PC-9 (cell line): ENCODE results near the gene ROBO2. TPM values are rescaled to one million over a fixed set of nuclear protein-coding genes. Genes with fewer than 3 reads are reported as not detected.

Source experiments
- BruUV-seq: library from RNA; stranded (reverse); fragments of 400-500 nt; replicated peaks from 2 replicates; lab custom pipeline; 2021; lab: Mats Ljungman, UMichigan
- CTCF ChIA-PET: fragments of 300-600 bp; sonication (Branson Sonifier 250); formaldehyde crosslinking; loops from one replicate; lab custom pipeline; 2022; ENCODE audit warnings: antibody characterized with exemption; lab: Charles Lee
- POLR2A ChIA-PET: fragments of 300-600 bp; sonication (Branson Sonifier 250); formaldehyde crosslinking; loops from one replicate; lab custom pipeline; 2022; ENCODE audit warnings: antibody characterized with exemption; ENCODE audit not compliant: unreplicated experiment; lab: Charles Lee
- DNase-seq, 2 experiments: peaks; one replicate each; pipeline versions ENCODE4 v3.0.0 to v3.0.0-alpha.2; 2015 to 2022; ENCODE audit warnings: mixed read lengths in 1 of 2
- H2AFZ ChIP-seq: fragments of 200-600 bp; sonication (generic); 2 replicates; pipeline ENCODE4 v1.8.1; 2017; ENCODE audit warnings: antibody characterized with exemption
- H3F3A ChIP-seq: fragments of 200-600 bp; sonication (generic); 2 replicates; pipeline ENCODE4 v1.8.1; 2017; ENCODE audit warnings: antibody characterized with exemption, mild to moderate bottlenecking, low read depth; ENCODE audit not compliant: insufficient read depth
- H3K27ac ChIP-seq: fragments of 200-600 bp; sonication (generic); 2 replicates; pipeline ENCODE4 v1.6.1; 2016; ENCODE audit warnings: mixed run types
- H3K27me3 ChIP-seq: fragments of 200-600 bp; sonication (generic); 2 replicates; pipeline ENCODE4 v1.6.1; 2016; ENCODE audit warnings: low read depth, mixed run types; ENCODE audit not compliant: insufficient read depth
- H3K36me3 ChIP-seq: fragments of 200-600 bp; sonication (generic); 2 replicates; pipeline ENCODE4 v1.6.1; 2016; ENCODE audit warnings: low read depth, mixed run types
- H3K4me1 ChIP-seq: fragments of 200-600 bp; sonication (generic); replicated peaks from 2 replicates; pipeline ENCODE4 v1.6.1; 2016; ENCODE audit warnings: mixed run types; ENCODE audit not compliant: insufficient read depth
- H3K4me2 ChIP-seq: fragments of 200-600 bp; sonication (generic); 2 replicates; pipeline ENCODE4 v1.6.1; 2017; ENCODE audit warnings: mixed run types
- H3K4me3 ChIP-seq: fragments of 200-600 bp; sonication (generic); 2 replicates; pipeline ENCODE4 v1.6.1; 2016; ENCODE audit warnings: mixed run types
- H3K79me2 ChIP-seq: fragments of 200-600 bp; sonication (generic); 2 replicates; pipeline ENCODE4 v1.6.1; 2017; ENCODE audit warnings: low read depth, mixed run types
- H3K9me2 ChIP-seq: fragments of 200-600 bp; sonication (generic); 2 replicates; pipeline ENCODE4 v1.8.1; 2017; ENCODE audit warnings: mild to moderate bottlenecking; ENCODE audit not compliant: insufficient read depth
- H3K9me3 ChIP-seq: fragments of 200-600 bp; sonication (generic); 2 replicates; pipeline ENCODE4 v1.8.1; 2016; ENCODE audit warnings: low read depth; ENCODE audit not compliant: insufficient read depth
- H4K20me1 ChIP-seq: fragments of 200-600 bp; sonication (generic); 2 replicates; pipeline ENCODE4 v1.8.1; 2017; ENCODE audit not compliant: insufficient read depth
- CTCF ChIP-seq: fragments of 200-600 bp; sonication (generic); conservative IDR thresholded peaks from 2 replicates; pipeline ENCODE4 v1.6.1; 2017; ENCODE audit warnings: mixed run types, antibody characterized with exemption, mild to moderate bottlenecking, moderate library complexity
- EZH2 ChIP-seq: fragments of 200-600 bp; sonication (generic); IDR thresholded peaks from 2 replicates; pipeline ENCODE4 v1.8.0; 2017; ENCODE audit warnings: antibody characterized with exemption, low read depth
- intact Hi-C: fragments of 100-400 bp; cut with micrococcal nuclease; formaldehyde crosslinking; loops from one replicate; pipeline ENCODE4 v1.10.0; 2022; ENCODE audit not compliant: unreplicated experiment
- total RNA-seq: library from RNA; stranded (reverse); gene quantifications from 2 replicates; pipeline ENCODE4 v1.2.3, GENCODE V29; 2021

Gene ROBO2
- total RNA-seq, 1 experiment from 2014 or later: 0.39 TPM

GRCh38 chr3:77427528-77427927 is 387.6 kb downstream of the ROBO2 start:
- intact Hi-C loops: no loop called here

GRCh38 chr3:77436908-77437307 is 397.0 kb downstream of the ROBO2 start:
- intact Hi-C loops: no loop called here
- Histone ChIP-seq H3K27ac (no peak overlapping the region), H3K9me2 (no peaks in the 10 kb centered on the region), H3K4me3 (no peak overlapping the region), H3K9me3 (no peaks in the 10 kb centered on the region), H3F3A (no peaks in the 10 kb centered on the region), H3K4me2 (no peak overlapping the region), H3K27me3 (no peaks in the 10 kb centered on the region), H3K36me3 (no peaks in the 10 kb centered on the region), H4K20me1 (no peaks in the 10 kb centered on the region), H3K79me2 (no peaks in the 10 kb centered on the region), H2AFZ (no peak overlapping the region), H3K4me1 (no peaks in the 10 kb centered on the region)
- no TSS peak for BruUV-seq
- no peak for DNase-seq
- ChIA-PET CTCF (interaction anchor here (0.6 to 0.7 kb wide), 2 partner anchors 891 to 1132 kb away, joined by 3 read pairs; no protein-coding TSS in a partner anchor), POLR2A (no interaction called here)
- no peak for TF ChIP-seq EZH2
- TF ChIP-seq CTCF: no peak

More at GRCh38 chr3:77427528-77427927, 387.6 kb downstream of the ROBO2 start:
- H3K4me3 ChIP-seq: no peak overlapping the region
- H3K4me1 ChIP-seq: no peaks in the 10 kb centered on the region
- no peaks in the 10 kb centered on the region for H3K79me2 ChIP-seq
- BruUV-seq: no TSS peak
- no peaks in the 10 kb centered on the region for H3K36me3 ChIP-seq
- no peaks in the 10 kb centered on the region for H3K9me2 ChIP-seq
- POLR2A ChIA-PET: interaction anchor here (0.8 kb wide), 1 partner anchor 23 kb away, joined by 7 read pairs; no protein-coding TSS in a partner anchor
- H2AFZ ChIP-seq: no peak overlapping the region
- DNase-seq: no peak
- H3K9me3 ChIP-seq: no peaks in the 10 kb centered on the region
- no peaks in the 10 kb centered on the region for H3F3A ChIP-seq
- H3K27me3 ChIP-seq: no peaks in the 10 kb centered on the region
- CTCF ChIA-PET: no interaction called here
- TF ChIP-seq EZH2 (no peak), CTCF (no peak)
- no peak overlapping the region for H3K4me2 ChIP-seq
- H4K20me1 ChIP-seq: no peaks in the 10 kb centered on the region
- no peak overlapping the region for H3K27ac ChIP-seq

GRCh38 chr3:77446084-77446483 is 406.2 kb downstream of the ROBO2 start:
- H3K9me3 ChIP-seq: no peaks in the 10 kb centered on the region
- DNase-seq: no peak
- H3K27me3 ChIP-seq: no peaks in the 10 kb centered on the region
- H3K4me2 ChIP-seq: no peak overlapping the region
- CTCF ChIA-PET: no interaction called here
- no peaks in the 10 kb centered on the region for H3K79me2 ChIP-seq
- no peak overlapping the region for H3K27ac ChIP-seq
- BruUV-seq: no TSS peak
- POLR2A ChIA-PET: no interaction called here
- H3F3A ChIP-seq: no peaks in the 10 kb centered on the region
- no peak overlapping the region for H2AFZ ChIP-seq
- intact Hi-C loops: no loop called here
- no peak for TF ChIP-seq CTCF
- TF ChIP-seq EZH2: no peak
- H3K36me3 ChIP-seq: no peaks in the 10 kb centered on the region
- no peaks in the 10 kb centered on the region for H3K9me2 ChIP-seq
- H4K20me1 ChIP-seq: no peaks in the 10 kb centered on the region
- H3K4me3 ChIP-seq: no peak overlapping the region
- no peaks in the 10 kb centered on the region for H3K4me1 ChIP-seq
